Measurements from ENCODE around the gene OAF.

Gene OAF

DNA sequence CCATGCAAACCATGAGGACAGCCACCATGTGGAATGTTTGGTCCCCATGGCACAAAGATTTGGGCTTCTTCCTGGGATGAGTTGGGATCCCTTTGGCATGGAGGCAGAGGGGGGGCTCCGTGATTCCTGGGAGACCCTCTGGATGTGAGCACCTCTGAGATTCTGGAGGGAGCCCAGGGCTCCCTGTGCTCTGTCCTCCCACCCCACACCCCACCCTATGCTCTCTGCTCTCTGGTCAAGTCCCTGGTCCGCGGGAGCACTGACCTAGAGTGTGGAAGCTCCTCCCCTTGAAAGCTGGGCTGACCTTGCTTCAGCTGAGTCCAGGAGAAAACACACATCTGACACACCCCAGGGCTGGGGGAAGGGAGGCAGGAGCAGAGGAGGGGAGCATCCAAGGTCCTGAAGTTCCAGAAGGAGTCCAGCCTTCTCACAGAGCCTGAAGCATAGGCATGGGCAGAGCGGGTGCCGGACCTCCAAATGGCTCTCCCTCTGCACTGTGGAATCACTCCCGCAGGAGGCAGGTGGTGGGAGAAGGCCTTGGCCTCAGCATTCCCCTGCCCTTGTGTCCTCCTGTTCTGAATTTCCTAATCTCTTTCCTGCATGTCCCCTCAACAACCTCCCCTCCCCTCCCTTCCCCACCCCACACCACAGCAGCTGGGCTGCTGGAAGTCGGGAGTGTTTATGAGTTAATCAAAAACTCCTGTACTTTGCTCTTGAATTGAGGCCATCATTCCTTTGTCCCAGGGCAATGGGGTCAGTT lies 25.7 kb upstream of the OAF start:
- Histone ChIP-seq H3K4me3 (ENCODE audit: low read depth in 1 of 2, low read length in 2 of 2) (no peak overlapping the region), H3K9me3 (ENCODE audit: low read length) (no peaks in the 10 kb centered on the region), H3K27ac (ENCODE audit: low read depth, low read length) (peak overlapping the region; percentile 58), H3K4me1 (ENCODE audit: insufficient read depth, low read length) (peaks cover 54% of the 10 kb centered on the region), H3K36me3 (ENCODE audit: insufficient read depth, low read length) (no peaks in the 10 kb centered on the region), H3K27me3 (ENCODE audit: control insufficient read depth in 1 of 2, insufficient read depth in 2 of 2, low read length in 2 of 2) (no peaks in the 10 kb centered on the region), H3K9ac (ENCODE audit: low read length) (no peak overlapping the region)

DNA sequence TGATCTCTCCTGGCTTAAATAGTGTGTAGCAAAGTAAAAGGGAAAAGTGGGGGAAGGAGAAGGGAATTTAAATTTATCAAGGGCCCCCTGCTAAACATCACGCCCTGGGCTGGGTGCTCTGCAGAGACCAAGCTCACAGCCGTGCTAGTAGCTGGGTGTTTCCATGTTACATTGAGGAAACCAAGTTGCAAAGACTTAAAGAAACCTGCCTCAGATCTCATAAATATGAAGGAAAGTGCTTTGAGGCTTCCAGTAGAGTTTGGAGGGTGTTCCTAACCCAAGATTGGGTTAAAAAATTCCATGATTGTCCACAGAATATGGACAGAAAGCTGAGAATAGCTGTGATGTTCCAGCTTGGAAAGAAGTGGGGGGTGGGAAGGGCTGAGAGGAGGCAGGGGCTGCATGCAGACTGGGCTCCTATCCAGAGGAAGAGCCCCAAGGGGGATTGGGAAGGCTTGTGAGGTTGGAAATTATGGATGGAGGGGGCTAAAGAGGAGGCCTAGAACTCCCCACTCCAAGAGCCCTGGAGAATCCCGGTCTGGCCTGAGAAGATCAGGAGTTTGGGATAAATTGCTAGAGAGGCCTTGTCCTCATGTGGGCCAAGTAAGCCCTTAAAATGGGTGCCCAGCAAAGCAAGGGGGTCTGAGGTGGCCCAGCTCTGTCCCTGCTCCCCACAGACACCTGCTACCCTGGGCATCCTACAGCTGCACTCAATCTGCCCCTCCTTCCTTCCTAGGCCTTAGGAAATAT lies 25.0 kb upstream of the OAF start:
- Histone ChIP-seq H3K9ac (ENCODE audit: low read length) (no peak overlapping the region), H3K27ac (ENCODE audit: low read depth, low read length) (peak overlapping the region; percentile 58), H3K27me3 (ENCODE audit: control insufficient read depth in 1 of 2, insufficient read depth in 2 of 2, low read length in 2 of 2) (no peaks in the 10 kb centered on the region), H3K4me3 (ENCODE audit: low read depth in 1 of 2, low read length in 2 of 2) (no peak overlapping the region), H3K9me3 (ENCODE audit: low read length) (no peaks in the 10 kb centered on the region), H3K4me1 (ENCODE audit: insufficient read depth, low read length) (peaks cover 49% of the 10 kb centered on the region), H3K36me3 (ENCODE audit: insufficient read depth, low read length) (no peaks in the 10 kb centered on the region)

DNA sequence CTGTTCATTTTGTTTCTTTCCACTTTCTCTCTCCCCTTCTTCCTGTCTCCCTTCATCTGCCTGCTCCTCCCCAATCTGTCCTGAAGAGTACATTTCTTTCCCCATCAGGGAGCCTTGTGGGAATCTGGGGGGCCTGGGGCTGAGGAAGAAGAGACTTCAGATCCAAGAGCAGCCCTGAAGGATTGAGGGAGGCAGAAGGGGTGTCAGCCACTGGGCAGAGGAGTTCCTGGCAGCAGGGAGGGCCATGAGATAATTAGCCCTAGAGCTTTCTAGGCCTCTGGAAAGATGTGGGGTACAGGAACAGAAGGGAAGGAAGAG lies 24.4 kb upstream of the OAF start:
- Histone ChIP-seq H3K4me3 (ENCODE audit: low read depth in 1 of 2, low read length in 2 of 2) (no peak overlapping the region), H3K4me1 (ENCODE audit: insufficient read depth, low read length) (peaks cover 49% of the 10 kb centered on the region), H3K27ac (ENCODE audit: low read depth, low read length) (peak overlapping the region; percentile 6), H3K27me3 (ENCODE audit: control insufficient read depth in 1 of 2, insufficient read depth in 2 of 2, low read length in 2 of 2) (no peaks in the 10 kb centered on the region), H3K9ac (ENCODE audit: low read length) (no peak overlapping the region), H3K36me3 (ENCODE audit: insufficient read depth, low read length) (no peaks in the 10 kb centered on the region), H3K9me3 (ENCODE audit: low read length) (no peaks in the 10 kb centered on the region)

DNA sequence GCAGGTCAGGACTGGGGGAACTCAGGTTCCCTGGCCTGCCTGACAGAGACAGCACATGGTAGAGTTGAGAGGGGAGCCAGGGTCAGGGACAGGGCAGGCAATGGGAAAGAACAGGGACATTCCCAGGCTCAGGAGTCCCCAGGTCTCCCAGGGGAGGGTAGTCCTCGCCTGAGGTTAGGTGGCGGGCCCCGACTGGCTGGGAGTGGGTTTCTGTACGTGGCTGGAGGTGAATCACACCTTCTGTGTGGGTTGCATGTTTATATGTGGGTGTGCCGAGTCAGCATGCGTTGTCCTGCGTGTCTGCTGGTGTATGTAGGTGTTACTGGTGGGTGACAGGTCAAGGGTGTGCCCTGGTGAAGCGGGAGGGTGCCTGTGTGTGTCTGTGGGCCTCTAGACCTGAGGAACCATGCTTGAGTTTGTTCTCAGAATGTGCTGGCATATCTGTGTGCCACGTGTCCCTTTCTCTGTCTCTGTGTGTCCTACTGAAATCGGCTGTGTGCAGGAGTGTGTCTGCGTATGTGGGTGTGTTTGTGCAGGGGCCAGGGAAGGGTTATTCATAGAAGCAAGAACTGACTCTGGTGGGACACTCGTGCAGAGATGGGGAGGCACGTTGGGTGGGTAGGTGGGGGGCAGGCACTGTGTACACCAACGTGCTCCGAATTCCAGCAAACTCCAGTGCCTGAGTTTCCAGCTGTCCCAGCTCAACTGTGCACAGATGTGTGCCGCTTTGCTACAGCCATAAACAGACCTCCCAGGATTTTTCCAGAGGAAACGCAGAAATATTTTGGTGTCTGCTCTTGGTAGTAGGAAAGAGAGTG lies 23.8 kb upstream of the OAF start:
- Histone ChIP-seq H3K9ac (ENCODE audit: low read length) (no peak overlapping the region), H3K27ac (ENCODE audit: low read depth, low read length) (peak overlapping the region; percentile 6)

DNA sequence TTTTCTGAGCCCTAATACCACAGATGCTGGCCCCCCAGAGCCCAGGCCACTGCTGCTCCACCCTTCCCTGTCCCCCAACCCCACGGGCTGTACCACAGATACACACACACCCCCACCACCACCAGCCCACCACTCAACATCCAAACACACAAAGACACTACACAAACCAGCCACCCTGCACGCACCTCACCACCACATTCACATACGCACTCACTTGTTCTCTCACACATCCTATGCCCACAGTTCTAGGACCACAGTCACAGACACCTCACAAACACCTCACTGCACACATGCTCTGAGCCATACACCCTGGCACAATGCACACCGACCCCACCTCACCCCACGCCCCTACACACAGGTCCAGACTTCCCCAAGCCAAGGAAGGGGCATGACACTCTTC lies 22.5 kb upstream of the OAF start:
- H3K36me3 ChIP-seq (ENCODE audit: insufficient read depth, low read length), result no peaks in the 10 kb centered on the region
- H3K4me1 ChIP-seq (ENCODE audit: insufficient read depth, low read length), result peaks cover 37% of the 10 kb centered on the region
- no peaks in the 10 kb centered on the region for H3K27me3 ChIP-seq (ENCODE audit: control insufficient read depth in 1 of 2, insufficient read depth in 2 of 2, low read length in 2 of 2)
- H3K9ac ChIP-seq (ENCODE audit: low read length), result no peak overlapping the region
- no peak overlapping the region for H3K27ac ChIP-seq (ENCODE audit: low read depth, low read length)
- no peak overlapping the region for H3K4me3 ChIP-seq (ENCODE audit: low read depth in 1 of 2, low read length in 2 of 2)
- no peaks in the 10 kb centered on the region for H3K9me3 ChIP-seq (ENCODE audit: low read length)

More for the DNA sequence above, 23.8 kb upstream of the OAF start:
- Histone ChIP-seq H3K36me3 (ENCODE audit: insufficient read depth, low read length) (no peaks in the 10 kb centered on the region), H3K4me3 (ENCODE audit: low read depth in 1 of 2, low read length in 2 of 2) (no peak overlapping the region), H3K27me3 (ENCODE audit: control insufficient read depth in 1 of 2, insufficient read depth in 2 of 2, low read length in 2 of 2) (no peaks in the 10 kb centered on the region), H3K9me3 (ENCODE audit: low read length) (no peaks in the 10 kb centered on the region), H3K4me1 (ENCODE audit: insufficient read depth, low read length) (peaks cover 48% of the 10 kb centered on the region)

DNA sequence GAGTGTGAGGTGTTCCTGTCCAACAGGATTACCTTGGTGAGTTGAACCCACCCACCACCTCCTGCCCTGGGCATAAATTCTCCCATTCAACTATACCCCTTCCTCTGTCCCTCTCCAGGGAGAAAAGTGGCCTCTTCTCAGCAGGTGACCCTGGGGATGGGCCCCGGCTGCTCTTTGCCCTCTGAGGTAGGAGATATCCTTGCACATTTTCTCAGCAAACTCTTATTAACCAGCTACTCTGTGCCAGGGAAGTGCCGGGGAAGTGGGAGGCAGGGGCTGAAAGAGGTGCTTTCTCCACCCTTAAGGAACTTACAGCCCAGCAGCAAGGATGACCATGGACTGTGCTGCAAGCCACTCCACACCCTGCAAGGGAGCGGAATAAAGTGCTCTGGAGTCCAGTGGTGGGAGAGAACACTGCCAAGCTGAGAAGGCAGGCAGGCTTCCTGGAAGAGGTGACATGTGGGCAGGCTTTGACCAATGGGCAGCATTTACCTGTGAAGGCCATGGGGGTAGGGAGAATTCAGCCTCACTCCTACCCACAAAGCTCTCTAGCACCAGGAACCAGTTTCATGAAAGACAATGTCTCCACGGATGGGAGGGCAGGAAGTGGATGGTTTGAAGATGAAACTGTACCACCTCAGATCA lies 21.9 kb upstream of the OAF start:
- Histone ChIP-seq H3K27me3 (ENCODE audit: control insufficient read depth in 1 of 2, insufficient read depth in 2 of 2, low read length in 2 of 2) (no peaks in the 10 kb centered on the region), H3K36me3 (ENCODE audit: insufficient read depth, low read length) (no peaks in the 10 kb centered on the region), H3K9me3 (ENCODE audit: low read length) (no peaks in the 10 kb centered on the region), H3K4me3 (ENCODE audit: low read depth in 1 of 2, low read length in 2 of 2) (no peak overlapping the region), H3K9ac (ENCODE audit: low read length) (no peak overlapping the region), H3K4me1 (ENCODE audit: insufficient read depth, low read length) (peaks cover 31% of the 10 kb centered on the region), H3K27ac (ENCODE audit: low read depth, low read length) (no peak overlapping the region)

DNA sequence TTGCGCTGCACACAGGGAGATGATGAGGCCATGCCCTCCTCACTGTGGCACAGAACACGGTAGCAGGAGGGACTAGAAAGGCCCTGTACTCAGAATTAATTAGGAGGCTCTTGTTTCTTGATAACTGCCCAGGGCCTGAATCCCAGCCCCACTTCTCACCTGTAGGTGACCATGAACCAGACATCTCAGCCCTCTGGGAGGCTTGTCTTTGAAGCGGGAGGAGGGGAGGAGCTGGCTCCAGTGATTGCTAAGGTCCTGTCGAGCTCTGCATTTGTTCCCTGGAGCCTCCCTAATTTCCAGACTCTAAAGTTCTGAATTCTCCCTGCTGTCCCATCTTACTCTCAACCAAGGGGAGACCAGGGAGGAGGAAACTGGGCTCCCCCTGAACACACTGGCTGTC lies 19.8 kb upstream of the OAF start:
- Histone ChIP-seq H3K9me3 (ENCODE audit: low read length) (no peaks in the 10 kb centered on the region), H3K4me1 (ENCODE audit: insufficient read depth, low read length) (peaks cover 25% of the 10 kb centered on the region), H3K4me3 (ENCODE audit: low read depth in 1 of 2, low read length in 2 of 2) (no peak overlapping the region), H3K36me3 (ENCODE audit: insufficient read depth, low read length) (no peaks in the 10 kb centered on the region), H3K9ac (ENCODE audit: low read length) (no peak overlapping the region), H3K27ac (ENCODE audit: low read depth, low read length) (no peak overlapping the region), H3K27me3 (ENCODE audit: control insufficient read depth in 1 of 2, insufficient read depth in 2 of 2, low read length in 2 of 2) (no peaks in the 10 kb centered on the region)

DNA sequence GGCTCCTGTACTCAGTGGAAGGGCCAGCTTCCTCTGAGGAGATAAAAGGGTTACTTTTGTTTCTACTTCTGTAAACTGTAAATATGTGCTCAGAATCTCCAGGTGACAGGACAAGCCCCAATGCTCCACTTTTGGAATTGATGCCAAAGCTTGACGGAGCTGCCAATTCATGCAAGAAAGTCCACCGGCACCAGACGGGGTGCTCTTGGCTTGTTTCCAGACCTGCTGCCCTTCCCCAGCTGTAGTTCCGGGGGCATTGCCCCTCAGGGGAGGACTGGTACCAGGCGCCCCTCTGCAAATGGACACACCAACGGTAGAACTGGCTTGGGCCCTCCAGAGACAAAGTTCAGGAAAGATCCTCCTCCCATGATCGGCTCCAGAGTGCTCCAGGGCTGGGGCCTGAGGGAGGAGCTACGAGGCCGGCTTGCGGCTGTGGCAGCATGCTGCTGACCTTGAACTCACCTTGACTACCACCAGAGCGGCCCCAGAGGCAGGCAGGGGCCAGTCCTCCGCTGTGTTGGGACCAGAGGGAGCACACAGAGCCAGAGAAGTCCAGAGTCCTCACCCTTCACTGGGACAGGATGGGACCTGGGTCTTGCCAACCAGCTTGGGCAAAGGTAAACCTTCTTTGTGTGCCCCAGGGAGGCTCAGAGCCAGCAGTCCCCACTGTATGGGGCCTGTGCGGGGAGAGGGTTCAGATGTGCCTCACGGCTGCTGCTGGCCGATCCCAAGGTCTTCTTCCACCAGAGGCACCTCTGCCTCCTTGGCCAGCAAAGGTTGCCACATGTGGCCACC lies 17.8 kb upstream of the OAF start:
- Histone ChIP-seq H3K27ac (ENCODE audit: low read depth, low read length) (no peak overlapping the region), H3K9ac (ENCODE audit: low read length) (no peak overlapping the region), H3K36me3 (ENCODE audit: insufficient read depth, low read length) (no peaks in the 10 kb centered on the region), H3K4me1 (ENCODE audit: insufficient read depth, low read length) (peaks cover 12% of the 10 kb centered on the region), H3K4me3 (ENCODE audit: low read depth in 1 of 2, low read length in 2 of 2) (no peak overlapping the region), H3K27me3 (ENCODE audit: control insufficient read depth in 1 of 2, insufficient read depth in 2 of 2, low read length in 2 of 2) (no peaks in the 10 kb centered on the region), H3K9me3 (ENCODE audit: low read length) (no peaks in the 10 kb centered on the region)

DNA sequence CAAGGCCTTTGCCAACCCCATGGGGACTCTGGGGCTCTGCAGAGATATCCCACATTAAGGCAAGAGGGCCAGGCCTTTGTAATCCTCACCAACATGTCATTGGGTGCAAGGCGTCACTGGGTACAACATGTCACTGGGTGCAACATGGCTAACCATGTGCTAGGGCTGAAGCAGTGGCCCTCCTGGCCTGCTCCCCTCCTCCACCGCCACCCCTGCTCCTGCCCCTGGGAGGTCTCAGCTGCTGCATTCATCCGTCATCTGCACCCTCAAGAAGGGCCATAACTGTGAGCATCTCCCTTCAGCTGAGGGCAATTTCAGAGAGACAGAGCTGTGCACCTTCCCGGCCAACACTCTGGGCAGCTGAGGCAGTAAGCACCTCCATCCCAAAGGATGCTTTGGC lies 16.7 kb upstream of the OAF start:
- Histone ChIP-seq H3K9ac (ENCODE audit: low read length) (no peak overlapping the region), H3K27ac (ENCODE audit: low read depth, low read length) (no peak overlapping the region), H3K9me3 (ENCODE audit: low read length) (no peaks in the 10 kb centered on the region), H3K27me3 (ENCODE audit: control insufficient read depth in 1 of 2, insufficient read depth in 2 of 2, low read length in 2 of 2) (no peaks in the 10 kb centered on the region), H3K4me1 (ENCODE audit: insufficient read depth, low read length) (peaks cover under 1% of the 10 kb centered on the region), H3K4me3 (ENCODE audit: low read depth in 1 of 2, low read length in 2 of 2) (no peak overlapping the region), H3K36me3 (ENCODE audit: insufficient read depth, low read length) (no peaks in the 10 kb centered on the region)

DNA sequence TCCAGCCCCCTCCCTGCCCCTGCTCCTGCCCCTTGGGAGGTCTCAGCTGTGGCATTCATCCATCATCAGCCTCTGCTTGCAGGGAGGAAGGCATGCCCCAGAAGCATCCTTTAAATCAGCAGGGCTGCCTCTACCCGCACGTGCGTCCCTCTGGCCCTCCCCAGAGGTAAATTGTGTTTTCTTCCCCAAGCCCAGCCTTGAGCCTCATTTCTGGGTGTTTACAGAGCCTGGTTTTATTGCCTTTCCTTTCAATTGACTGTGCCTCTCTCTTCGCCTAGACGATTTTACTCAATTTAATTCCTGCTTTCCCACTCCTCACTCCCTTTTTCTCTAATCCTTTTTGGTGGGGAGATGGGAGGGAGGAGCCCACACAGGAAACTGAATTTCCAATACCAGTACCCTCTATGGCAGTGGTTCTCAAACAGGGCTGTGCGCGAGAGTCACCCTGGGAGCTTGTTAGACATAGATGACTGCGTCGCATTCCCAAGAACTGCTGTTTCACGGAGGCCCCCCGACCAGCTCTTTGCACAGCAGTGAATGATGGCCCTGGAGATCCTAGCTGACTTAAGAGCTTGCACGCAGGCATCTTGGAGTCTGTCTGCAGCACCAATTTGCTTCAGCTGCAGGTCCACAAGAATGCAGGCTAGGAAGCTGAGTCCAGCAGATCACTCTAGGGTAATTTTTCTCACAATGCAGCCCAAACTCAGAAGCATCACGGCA lies 15.1 kb upstream of the OAF start:
- no peaks in the 10 kb centered on the region for H3K4me1 ChIP-seq (ENCODE audit: insufficient read depth, low read length)
- H3K27ac ChIP-seq (ENCODE audit: low read depth, low read length), result no peak overlapping the region
- H3K9ac ChIP-seq (ENCODE audit: low read length), result no peak overlapping the region
- H3K36me3 ChIP-seq (ENCODE audit: insufficient read depth, low read length), result no peaks in the 10 kb centered on the region
- no peaks in the 10 kb centered on the region for H3K27me3 ChIP-seq (ENCODE audit: control insufficient read depth in 1 of 2, insufficient read depth in 2 of 2, low read length in 2 of 2)
- no peaks in the 10 kb centered on the region for H3K9me3 ChIP-seq (ENCODE audit: low read length)
- no peak overlapping the region for H3K4me3 ChIP-seq (ENCODE audit: low read depth in 1 of 2, low read length in 2 of 2)

All from muscle layer of colon (tissue), 2 donors.